KG1 (cell line): ENCODE results near the gene EDN2.

Experiments used
- DNase-seq: peaks from one replicate; lab custom pipeline; 2025; lab: John Stamatoyannopoulos, UW

EDN2 gene

GRCh38 chr1:41484402-41485241 lies at the start of gene EDN2:
TSS of gene EDN2 (minus strand) at chr1:41484683. CDS start at chr1:41484601, 82 bp downstream.
- no peak for DNase-seq

- no peak for DNase-seq
Observed at GRCh38 chr1:41533731-41534080, 49.2 kb upstream of the EDN2 start.

GRCh38 chr1:41533016-41533730 lies 48.7 kb upstream of the EDN2 start:
- no peak for DNase-seq

- no peak for DNase-seq
Observed at GRCh38 chr1:41532206-41532975, 47.9 kb upstream of the EDN2 start.

- no peak for DNase-seq
Observed at GRCh38 chr1:41530411-41530810, 45.9 kb upstream of the EDN2 start.

GRCh38 chr1:41529621-41530395 lies 45.3 kb upstream of the EDN2 start:
- no peak for DNase-seq

GRCh38 chr1:41528726-41529605 lies 44.5 kb upstream of the EDN2 start:
- DNase-seq, result no peak

- no peak for DNase-seq
Observed at GRCh38 chr1:41528106-41528505, 43.6 kb upstream of the EDN2 start.

GRCh38 chr1:41526956-41527561 lies 42.6 kb upstream of the EDN2 start:
- DNase-seq, result no peak

- DNase-seq, result no peak
Observed at GRCh38 chr1:41525891-41526587, 41.6 kb upstream of the EDN2 start.

GRCh38 chr1:41524676-41525675 lies 40.5 kb upstream of the EDN2 start:
- no peak for DNase-seq

- no peak for DNase-seq
Observed at GRCh38 chr1:41523949-41524675, 39.6 kb upstream of the EDN2 start.

GRCh38 chr1:41523071-41523470 lies 38.6 kb upstream of the EDN2 start:
- DNase-seq, result no peak

GRCh38 chr1:41521766-41522165 lies 37.3 kb upstream of the EDN2 start:
- DNase-seq, result no peak

GRCh38 chr1:41520951-41521752 lies 36.7 kb upstream of the EDN2 start:
- DNase-seq, result no peak

GRCh38 chr1:41519667-41520066 lies 35.2 kb upstream of the EDN2 start:
- no peak for DNase-seq

GRCh38 chr1:41518471-41518870 lies 34.0 kb upstream of the EDN2 start:
- no peak for DNase-seq
